GM12891 (cell line): ENCODE measurements around the gene TCF25. TPM values are rescaled to one million over a fixed set of nuclear protein-coding genes. Genes with fewer than 3 reads are reported as not detected.
"Not testable (repeated sequence)": the region's sequence is repeated elsewhere in the genome, so short reads cannot be mapped to it uniquely, and the experiment has no call there.

Source experiments
- DNase-seq: peaks from one replicate; pipeline ENCODE4 v3.0.0; 2011; ENCODE audit warnings: low spot score; ENCODE audit not compliant: insufficient read length
- FAIRE-seq: peaks from 2 replicates; lab custom pipeline; 2011; peaks lifted over from hg19 to GRCh38; lab: Jason Lieb, UNC
- PAX5 ChIP-seq: IDR thresholded peaks from 2 replicates; pipeline ENCODE4 v1.6.1; 2011; ENCODE audit warnings: low read length, moderate library complexity, mild to moderate bottlenecking; ENCODE audit not compliant: insufficient read depth, severe bottlenecking
- POLR2A ChIP-seq: IDR thresholded peaks from 2 replicates; pipeline ENCODE4 v1.6.1; 2011; ENCODE audit warnings: low read depth, low read length, control low read depth
- POLR2AphosphoS5 ChIP-seq: IDR thresholded peaks from 2 replicates; pipeline ENCODE4 v1.6.1; 2011; ENCODE audit warnings: low read depth, low read length, control low read depth
- POU2F2 ChIP-seq: IDR thresholded peaks from 2 replicates; pipeline ENCODE4 v1.6.1; 2011; ENCODE audit warnings: low read depth, mild to moderate bottlenecking, control low read depth, low read length, moderate library complexity
- SPI1 ChIP-seq: IDR thresholded peaks from 2 replicates; pipeline ENCODE4 v1.6.1; 2011; ENCODE audit warnings: low read depth, low read length, control low read depth
- TAF1 ChIP-seq: IDR thresholded peaks from 2 replicates; pipeline ENCODE4 v1.6.1; 2011; ENCODE audit warnings: low read depth, low read length, control low read depth
- polyA plus RNA-seq: library from polyadenylated mRNA; unstranded; fragments of >200 nt; gene quantifications from one replicate; pipeline ENCODE4 v1.2.1, GENCODE V29; 2012; ENCODE audit warnings: low read depth, missing spikeins, inconsistent platforms; ENCODE audit not compliant: missing spikeins

The TCF25 gene, protein sequence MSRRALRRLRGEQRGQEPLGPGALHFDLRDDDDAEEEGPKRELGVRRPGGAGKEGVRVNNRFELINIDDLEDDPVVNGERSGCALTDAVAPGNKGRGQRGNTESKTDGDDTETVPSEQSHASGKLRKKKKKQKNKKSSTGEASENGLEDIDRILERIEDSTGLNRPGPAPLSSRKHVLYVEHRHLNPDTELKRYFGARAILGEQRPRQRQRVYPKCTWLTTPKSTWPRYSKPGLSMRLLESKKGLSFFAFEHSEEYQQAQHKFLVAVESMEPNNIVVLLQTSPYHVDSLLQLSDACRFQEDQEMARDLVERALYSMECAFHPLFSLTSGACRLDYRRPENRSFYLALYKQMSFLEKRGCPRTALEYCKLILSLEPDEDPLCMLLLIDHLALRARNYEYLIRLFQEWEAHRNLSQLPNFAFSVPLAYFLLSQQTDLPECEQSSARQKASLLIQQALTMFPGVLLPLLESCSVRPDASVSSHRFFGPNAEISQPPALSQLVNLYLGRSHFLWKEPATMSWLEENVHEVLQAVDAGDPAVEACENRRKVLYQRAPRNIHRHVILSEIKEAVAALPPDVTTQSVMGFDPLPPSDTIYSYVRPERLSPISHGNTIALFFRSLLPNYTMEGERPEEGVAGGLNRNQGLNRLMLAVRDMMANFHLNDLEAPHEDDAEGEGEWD
- polyA plus RNA-seq = 115 TPM

DNA sequence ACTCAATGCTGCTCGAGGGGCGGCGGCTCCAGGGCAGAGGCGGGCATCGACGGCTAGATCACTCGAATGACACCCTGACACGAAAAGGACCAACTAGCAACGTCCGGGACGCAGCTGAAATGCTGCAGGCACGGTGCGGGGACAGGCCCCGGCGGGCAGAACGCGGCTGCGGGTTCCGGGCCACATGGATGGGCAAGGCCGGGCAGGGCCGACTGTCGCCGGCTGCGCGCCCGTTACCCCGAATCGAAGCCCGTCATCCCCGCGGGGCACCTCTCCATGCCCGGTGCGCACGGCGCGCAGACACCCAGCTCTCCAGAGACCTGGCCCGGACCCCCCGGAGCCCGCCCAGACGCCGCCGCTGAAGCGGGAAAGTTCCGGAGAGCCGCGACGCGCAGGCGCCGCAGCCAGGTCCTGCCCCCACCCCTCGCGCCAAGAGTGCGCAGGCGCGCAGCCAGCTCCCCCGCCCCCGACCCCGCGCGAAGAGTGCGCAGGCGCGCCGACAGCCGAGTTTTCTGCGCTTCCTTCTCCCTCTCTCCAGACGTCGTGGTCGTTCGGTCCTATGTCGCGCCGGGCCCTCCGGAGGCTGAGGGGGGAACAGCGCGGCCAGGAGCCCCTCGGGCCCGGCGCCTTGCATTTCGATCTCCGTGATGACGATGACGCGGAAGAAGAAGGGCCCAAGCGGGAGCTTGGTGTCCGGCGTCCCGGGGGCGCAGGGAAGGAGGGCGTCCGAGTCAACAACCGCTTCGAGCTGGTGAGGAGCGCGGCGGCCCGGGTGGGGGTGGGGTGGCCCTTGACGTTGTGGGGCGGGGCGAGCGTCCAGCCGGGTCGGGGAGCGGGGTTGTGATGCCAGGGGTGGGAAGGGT is at the start of gene TCF25:
Gene TCF25, plus strand, starts transcription at position 484 of the 863 bp plus-strand sequence. Its CDS starts 76 bp downstream, at position 560.
- FAIRE-seq = no peak
- TF ChIP-seq POLR2A (peak; percentile 71), POU2F2 (no peak), POLR2AphosphoS5 (peak; percentile 68; the same call in 1 of the 2 replicates)
- DNase-seq = peak; percentile 84

- not testable (repeated sequence) for DNase-seq, FAIRE-seq
Observed at GRCh38 chr16:89823824-89824148, 49.6 kb upstream of the TCF25 start.

DNA sequence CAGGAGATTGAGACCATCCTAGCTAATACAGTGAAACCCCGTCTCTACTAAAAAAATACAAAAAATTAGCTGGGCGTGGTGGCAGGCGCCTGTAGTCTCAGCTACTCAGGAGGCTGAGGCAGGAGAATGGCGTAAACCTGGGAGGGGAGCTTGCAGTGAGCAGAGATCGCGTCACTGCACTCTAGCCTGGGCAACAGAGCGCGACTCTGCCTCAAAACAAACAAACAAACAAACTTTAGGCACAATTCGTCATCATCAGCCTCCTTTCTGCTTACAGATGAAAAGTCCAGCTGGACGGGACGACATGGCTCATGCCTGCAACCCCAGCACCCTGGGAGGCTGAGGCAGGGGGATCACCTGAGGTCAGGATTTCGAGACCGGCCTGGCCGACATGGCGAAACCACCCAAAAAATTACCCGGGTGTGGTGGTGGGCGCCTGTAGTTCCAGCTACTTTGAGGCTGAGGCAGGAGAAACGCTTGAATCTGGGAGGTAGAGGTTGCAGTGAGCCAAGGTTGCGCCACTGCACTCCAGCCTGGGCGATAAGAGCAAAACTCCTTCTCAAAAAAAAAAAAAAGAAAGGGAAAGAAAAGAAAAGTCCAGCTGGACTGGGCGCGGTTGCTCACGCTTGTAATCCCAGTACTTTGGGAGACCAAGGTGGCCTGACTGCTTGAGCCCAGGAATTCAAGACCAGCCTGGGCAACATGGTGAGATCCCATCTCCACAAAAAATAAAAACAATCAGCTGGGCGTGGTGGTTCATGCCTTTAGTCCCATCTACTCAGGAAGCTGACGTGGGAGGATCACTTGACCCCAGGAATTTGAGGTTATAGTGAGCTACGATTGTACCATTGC is 46.6 kb upstream of the TCF25 start:
- DNase-seq = no peak
- no peak for FAIRE-seq
- TF ChIP-seq POLR2A (no peak), POU2F2 (no peak), SPI1 (no peak), PAX5 (no peak), POLR2AphosphoS5 (no peak), TAF1 (no peak)

- FAIRE-seq (no peak), DNase-seq (no peak)
- TF ChIP-seq TAF1 (no peak), POLR2AphosphoS5 (no peak), POU2F2 (no peak), PAX5 (no peak), SPI1 (no peak), POLR2A (no peak)
Observed at GRCh38 chr16:89827383-89828198, 45.8 kb upstream of the TCF25 start.

GRCh38 chr16:89828199-89828869 is 45.1 kb upstream of the TCF25 start, which contains the start of gene SPIRE2:
TSS of gene SPIRE2 (plus strand) at chr16:89828475. CDS start at chr16:89828551, 76 bp downstream.
- DNase-seq (peak; percentile 78), FAIRE-seq (peak; percentile 79)
- TF ChIP-seq TAF1 (no peak), POLR2AphosphoS5 (no peak), POU2F2 (no peak), SPI1 (no peak), PAX5 (no peak), POLR2A (no peak)

DNA sequence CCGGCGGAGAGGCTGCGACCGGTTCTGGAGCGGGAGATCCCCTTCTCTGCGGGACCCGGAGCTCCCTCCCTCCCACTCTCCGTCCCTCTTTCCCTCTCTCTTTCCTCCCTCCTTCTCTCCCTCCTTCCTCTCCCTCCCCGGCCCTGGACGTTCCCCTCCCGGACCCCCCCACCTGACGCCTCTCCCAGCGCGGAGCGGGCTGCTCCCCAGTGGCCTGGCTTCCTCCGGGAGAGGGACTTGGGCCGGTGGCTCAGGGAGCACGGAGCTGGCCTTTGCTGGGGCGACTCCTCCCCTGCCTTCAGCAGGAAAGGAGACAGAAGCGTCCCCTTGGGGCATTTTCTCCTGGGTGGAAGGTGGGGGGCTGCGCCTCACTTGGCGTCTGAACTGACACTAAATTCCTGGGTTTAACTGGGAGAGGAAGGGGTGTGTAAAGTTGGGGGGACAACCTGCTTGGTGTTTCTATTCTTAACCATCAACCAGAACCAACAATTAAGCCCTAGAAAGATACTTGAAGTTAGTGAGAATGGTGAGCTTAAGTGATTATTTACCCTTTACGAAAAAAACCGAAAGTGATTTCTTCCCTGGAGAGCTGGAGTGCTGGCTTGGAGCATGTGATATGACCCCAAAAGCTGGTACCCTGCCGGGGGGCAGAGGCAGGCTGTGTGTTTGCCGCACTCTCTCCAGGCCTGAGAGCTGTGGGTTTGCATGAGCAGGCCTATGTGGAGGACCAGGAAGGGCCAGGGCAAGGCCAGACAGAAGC is 44.3 kb upstream of the TCF25 start:
- DNase-seq (no peak), FAIRE-seq (no peak)
- TF ChIP-seq SPI1 (no peak), POLR2A (no peak), POLR2AphosphoS5 (no peak), TAF1 (no peak), PAX5 (no peak), POU2F2 (no peak)

DNA sequence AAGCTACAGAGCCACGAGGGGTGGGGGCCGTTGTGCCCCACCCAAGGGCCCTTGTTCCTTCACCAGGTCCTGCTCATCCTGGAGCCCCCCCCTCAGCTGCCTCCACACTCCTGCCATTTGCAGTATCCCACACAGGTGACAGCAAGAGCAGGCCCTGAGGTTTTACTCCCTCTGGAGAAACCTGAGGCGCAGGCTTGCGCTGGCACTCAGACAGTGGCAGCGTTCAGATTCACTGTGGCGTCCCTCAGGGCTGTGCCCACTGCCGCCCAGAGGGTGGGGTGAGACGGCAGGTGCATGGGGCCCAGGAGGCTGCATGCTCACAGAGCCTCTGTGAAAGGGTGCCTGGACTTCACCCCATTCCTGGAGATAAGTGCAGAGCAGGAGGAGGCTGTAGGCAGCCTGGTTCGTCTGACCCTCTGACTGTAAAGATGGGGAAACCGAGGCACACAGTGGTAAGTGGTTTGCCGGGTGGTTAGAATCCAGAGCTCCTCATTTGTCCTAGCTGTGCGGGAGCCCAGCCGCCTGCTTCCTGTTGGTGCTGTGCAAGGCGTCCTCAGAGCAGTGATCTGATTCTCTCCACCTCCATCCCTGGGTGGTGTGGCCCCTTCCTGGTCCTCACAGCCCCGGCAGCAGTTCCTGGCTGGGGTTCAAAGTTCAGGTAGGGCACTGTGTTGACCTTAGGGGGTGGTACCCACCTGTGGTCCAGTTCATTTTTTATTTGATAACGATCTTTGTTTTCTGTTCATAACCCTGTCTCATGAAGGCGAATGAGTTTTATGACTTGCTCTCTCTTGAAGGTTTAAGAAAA is 43.6 kb upstream of the TCF25 start:
- FAIRE-seq (no peak), DNase-seq (no peak)
- TF ChIP-seq POLR2AphosphoS5 = no peak
- no peak for TF ChIP-seq POU2F2
- TF ChIP-seq TAF1 = no peak
- no peak for TF ChIP-seq PAX5
- TF ChIP-seq SPI1 = no peak
- no peak for TF ChIP-seq POLR2A
